ENCODE data around the gene ITPKB.
A peak's percentile ranks its signal among the peaks of the same experiment; 100 is the strongest.
"Not testable (repeated sequence)": the region's sequence is repeated elsewhere in the genome, so short reads cannot be mapped to it uniquely, and the experiment has no call there.

Gene ITPKB

DNA sequence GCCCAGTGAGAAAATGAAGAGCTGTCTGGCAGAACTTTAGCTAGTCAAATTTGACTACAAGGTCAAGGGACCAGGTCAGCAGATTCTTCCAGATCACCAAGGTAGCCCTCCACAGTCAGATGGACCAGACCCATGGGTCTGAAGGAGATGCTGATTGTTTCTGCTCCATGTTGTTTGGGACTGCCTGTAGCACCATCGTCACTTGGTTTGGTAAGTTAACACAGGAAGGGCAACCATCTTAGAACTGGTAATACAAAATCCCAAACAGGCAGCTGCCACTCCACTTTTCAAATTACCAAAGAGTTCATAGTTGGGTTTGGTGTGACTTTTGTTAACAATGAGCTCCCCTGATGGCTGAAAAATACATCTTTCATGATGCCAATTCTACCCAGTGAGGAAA is 9.0 kb downstream of the ITPKB start:
- no peak for DNase-seq

- DNase-seq, result no peak
These were observed 10.6 kb downstream of the ITPKB start for GRCh38 chr1:226728448-226728847.

DNA sequence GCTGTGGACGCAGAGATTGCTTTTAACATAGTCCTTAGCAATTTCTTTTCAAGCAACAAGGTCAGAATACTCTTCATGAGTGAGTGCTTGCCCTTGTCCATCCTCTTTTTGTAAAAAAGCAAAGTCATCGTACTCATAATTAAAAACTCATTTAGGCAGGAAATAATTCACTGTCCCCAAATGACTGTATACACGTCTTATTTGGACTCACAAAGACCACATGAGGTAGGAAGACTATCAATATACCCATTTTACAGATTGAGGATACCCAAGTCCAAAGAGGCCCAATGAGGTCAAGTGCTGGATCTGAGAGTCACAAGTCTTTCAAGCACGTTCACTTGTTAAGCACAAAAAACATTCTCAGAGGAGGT is 13.2 kb downstream of the ITPKB start:
- no peak for DNase-seq

- DNase-seq, result no peak
These were observed 15.2 kb downstream of the ITPKB start for GRCh38 chr1:226723657-226724532.

GRCh38 chr1:226722901-226723656 is 16.0 kb downstream of the ITPKB start:
- DNase-seq, result no peak

GRCh38 chr1:226722240-226722900 is 16.7 kb downstream of the ITPKB start:
- DNase-seq, result no peak

GRCh38 chr1:226720574-226720973 is 18.5 kb downstream of the ITPKB start:
- DNase-seq, result not testable (repeated sequence)

DNA sequence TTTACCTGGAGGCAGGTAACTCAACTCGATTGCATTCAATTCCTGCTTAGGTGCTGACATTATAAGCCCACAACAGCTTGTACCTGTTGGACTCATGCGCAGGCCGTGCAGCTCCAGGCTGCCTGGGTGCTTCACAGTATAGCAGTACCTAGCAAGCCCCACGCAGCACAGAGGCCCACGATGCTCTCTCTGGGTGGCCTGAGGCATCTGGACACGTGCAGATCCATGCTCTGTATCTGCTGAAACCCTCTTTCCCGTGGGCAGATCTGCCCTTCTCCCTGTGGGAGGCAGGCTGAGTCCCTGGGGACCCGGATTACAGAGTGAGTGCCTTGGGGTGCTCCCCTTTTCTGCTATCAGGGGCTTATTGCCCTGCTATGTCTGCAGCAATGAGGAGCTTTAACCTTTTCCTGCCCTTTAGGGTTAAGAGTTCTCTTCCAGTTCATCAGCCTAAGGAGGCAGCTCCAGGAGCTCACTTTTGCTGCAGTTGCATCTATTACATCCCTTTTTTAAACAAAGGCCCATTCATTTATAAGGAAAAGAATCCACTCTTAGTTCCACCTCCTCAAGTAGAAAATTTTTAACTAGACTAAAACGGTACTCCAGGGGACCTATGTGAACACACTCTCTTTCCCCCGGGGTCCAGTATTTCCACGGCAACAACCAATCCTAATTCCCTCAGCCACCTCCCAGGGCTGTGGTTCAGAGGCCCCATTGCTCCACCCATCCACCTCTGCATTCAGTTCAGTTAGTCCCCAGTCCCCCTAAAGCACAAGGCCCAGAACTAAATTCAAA is 19.3 kb downstream of the ITPKB start:
- DNase-seq, result no peak

GRCh38 chr1:226717256-226717909 is 21.7 kb downstream of the ITPKB start:
- peak; percentile 84 for DNase-seq

DNA sequence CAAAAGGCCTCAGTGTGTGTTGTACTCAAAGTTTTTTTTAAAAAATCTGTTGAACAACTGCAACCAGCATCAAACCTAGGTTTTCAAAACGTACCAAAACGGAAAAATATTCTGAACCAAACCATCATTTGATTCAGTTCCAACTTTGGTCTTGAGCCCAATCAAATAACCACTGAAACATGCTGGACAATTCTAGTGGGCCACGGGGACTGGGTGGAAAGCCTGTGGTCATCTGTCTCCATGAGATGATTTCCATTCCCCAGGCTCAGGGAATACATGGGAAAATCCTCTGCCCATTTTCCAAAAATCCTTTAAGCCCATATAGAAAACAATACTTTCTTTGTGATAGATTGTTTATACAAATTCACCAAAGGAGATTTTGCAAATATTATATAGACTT is 22.5 kb downstream of the ITPKB start:
- no peak for DNase-seq

DNA sequence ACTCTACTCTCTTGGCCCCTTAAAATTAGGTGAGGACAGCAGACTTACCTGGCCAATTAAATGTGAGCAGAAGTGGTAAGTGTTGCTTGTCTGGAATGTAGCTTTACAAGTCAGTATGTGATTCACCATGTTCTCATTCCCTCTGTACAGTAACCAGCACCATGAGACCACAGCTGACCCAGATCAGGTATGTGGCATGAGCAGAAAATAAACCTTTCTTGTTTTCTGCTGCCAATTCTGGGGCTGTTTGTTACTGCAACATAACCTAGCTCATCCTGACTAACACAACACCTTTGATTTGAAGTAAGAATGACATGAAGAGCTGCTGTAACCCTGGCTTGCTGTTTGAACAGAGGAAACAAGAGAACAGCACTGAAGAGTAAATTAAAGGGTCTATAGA is 24.9 kb downstream of the ITPKB start:
- DNase-seq, result no peak

GRCh38 chr1:226712742-226713419 is 26.2 kb downstream of the ITPKB start:
- no peak for DNase-seq

GRCh38 chr1:226711976-226712741 is 26.9 kb downstream of the ITPKB start:
- DNase-seq, result no peak

DNA sequence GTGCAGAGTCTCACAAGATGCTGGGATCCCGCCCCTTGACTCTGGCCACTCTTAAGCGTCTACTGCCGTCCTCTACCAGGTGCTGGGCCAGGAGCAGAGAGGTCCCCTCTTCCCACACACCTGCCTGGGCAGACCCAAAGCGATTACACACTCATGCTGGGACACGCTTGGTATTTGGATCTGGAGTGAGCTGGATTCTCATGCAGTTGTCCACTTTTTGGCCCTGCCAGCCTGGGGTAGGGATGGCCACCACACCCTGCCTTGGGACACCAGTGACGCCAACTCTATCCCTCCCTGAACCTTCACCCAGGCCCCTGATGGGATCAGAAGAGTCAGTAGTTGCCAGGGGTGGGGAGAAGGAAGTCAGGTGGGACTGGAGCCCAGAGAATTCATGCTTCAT is 28.6 kb downstream of the ITPKB start:
- no peak for DNase-seq

DNA sequence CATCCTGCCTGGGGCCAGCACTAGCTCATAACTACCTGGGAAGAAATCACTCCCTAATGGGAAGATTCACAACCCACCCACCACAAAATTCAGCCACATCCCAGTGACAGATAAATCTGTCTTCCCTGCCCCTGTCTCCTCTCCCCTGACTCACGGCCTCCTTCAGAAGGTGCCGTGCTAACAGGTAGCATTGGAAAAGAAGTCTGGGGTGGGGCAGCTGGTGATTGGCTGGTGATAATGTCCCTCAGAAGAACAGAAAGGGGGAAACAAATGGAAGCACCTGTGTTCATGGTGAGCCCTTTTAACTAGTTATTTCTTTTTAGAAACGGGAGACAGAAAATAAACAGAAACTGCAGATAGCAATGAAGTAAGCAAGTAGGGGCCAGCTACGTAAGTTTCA is 29.1 kb downstream of the ITPKB start:
- no peak for DNase-seq

DNA sequence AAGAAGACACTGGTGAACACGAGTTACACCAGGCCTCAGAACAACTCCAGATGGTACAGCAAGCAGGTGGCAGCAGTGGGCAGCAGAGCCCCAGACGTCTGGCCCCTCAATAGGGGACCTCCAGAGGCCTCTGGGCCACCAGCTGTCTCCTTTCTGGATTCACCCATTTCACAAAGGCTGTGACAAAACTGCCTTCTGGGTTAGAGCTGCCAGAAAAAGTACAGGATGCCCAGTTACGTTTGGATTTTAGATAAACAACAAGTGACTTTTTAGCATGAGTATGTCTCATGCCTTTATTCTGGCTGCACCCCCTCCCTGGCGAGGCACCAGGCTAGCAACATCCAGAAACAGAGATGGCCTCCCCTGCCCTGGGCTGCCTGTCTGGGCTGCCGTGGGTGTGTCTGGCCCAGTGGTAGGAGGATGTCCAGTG is 30.1 kb downstream of the ITPKB start:
- no peak for DNase-seq

DNA sequence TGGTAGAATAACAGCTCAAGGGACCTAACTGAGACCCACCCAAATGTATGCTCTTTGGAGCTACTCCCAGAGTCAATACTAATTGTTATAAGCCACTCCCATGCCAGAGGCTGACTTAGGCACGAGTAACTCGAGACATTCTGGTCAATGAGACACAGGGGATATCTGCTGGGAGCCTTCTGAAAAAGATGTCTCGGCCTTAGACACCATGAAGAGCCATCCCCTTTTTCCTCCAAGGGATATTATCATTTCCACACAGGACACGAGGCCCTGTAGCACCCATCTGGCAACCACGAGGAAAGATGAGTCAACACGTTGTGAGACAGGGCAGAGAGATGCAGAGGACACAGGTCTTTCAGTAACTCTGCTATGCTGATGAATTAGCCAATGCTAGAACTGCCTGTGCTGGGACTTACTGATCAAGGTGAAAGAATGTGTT is 30.7 kb downstream of the ITPKB start:
- DNase-seq, result no peak

DNA sequence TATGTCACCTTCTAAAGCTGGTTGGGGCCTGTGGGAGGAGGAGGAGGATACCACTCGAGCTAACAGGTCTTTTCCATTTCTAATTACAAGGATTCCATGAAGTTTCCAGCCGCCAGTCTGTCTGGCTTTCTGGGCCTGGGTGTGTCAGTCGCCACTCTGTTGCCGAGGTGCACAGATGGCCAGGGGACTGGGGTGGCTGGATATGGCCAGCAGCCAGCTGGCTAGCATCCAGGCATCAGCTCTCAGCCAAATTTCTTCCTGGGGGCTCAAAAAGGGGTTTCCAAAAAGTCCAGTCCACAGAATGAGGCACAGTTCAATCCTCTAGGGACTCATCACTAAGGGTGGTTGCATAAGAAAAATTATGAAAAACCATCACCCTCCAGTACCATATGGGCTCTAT is 32.4 kb downstream of the ITPKB start:
- no peak for DNase-seq

DNA sequence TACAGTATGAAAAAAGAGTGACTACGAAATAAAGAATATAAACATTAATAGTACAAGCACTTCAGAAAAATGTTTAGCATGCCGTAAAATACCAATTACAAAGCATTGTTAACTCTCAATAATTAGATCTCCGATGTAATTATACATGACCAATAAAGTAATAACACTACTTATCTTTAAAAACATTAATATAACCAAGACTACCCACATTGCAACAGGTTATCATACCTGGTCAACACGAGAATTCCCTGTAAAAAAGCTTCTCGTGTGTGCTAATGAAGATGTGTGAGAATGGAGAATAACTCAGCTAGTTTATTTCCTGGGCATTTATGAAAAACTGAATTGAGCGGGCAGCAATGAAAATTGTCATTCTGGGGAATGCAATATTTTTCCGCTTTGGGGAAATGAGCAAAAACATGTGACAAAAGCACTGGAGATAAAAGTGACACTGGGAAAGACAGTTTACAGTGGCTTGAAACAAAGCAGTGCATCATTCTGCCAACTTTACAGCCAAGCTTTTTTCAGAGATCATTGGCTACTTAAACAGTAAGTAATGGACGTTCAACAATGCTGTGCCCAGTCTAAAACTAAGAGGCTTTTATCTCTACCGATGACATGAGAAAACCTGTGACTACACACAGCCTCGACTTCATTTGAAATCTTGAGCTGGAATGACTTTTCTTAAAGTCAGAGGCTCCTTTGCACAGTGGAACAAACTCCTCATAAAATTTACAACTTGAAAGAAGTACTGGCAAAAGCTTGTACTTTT is 34.7 kb downstream of the ITPKB start:
- DNase-seq, result no peak

Data from SIG-M5 (cell line).